ENCODE data around the gene PSAPL1. TPM values are rescaled to one million over a fixed set of nuclear protein-coding genes. Genes with fewer than 3 reads are reported as not detected.

PSAPL1 gene
- total RNA-seq, 1 experiment from 2014 or later, result 0.05 TPM

- TF ChIP-seq EZH2phosphoT487 (IDR thresholded peaks at IDR 0.05; ENCODE audit: borderline replicate concordance), result no peak
- TF ChIP-seq REST (IDR thresholded peaks at IDR 0.05; ENCODE audit: low read depth), result no peak
- no peak for TF ChIP-seq RAD21 (IDR thresholded peaks at IDR 0.05; ENCODE audit: low read depth)
- no TSS peak for BruUV-seq (replicated peaks)
- peaks cover 7% of the 10 kb centered on the region; the same call in 1 of the 2 replicates for H3K27me3 ChIP-seq (ENCODE audit: insufficient read depth, low read length)
- H3K27ac ChIP-seq (ENCODE audit: low read depth, low read length), result no peak overlapping the region
- no peaks in the 10 kb centered on the region for H3K4me1 ChIP-seq (ENCODE audit: control insufficient read depth in 1 of 2, insufficient read depth in 2 of 2, low read length in 2 of 2)
- RAD21 ChIA-PET (ENCODE audit: low non-redundant PET in 1 of 2, low total read pairs in 2 of 2, uncharacterized antibody in 2 of 2, unreplicated experiment in 2 of 2), result no interaction called here
- H3K4me2 ChIP-seq (ENCODE audit: low read length), result no peak overlapping the region
- CTCF ChIA-PET, result no interaction called here
- H3K9ac ChIP-seq (ENCODE audit: low read length), result no peak overlapping the region
- H3K79me2 ChIP-seq (ENCODE audit: insufficient read depth, low read length), result no peaks in the 10 kb centered on the region
- H3K9me2 ChIP-seq (ENCODE audit: insufficient read depth), result no peaks in the 10 kb centered on the region
- no peak overlapping the region for H3K4me3 ChIP-seq (replicated peaks in 1 of 2; ENCODE audit: low read depth in 1 of 2, low read length in 2 of 2)
- intact Hi-C loops (cut with micrococcal nuclease), result no loop called here
- no peak overlapping the region for H2AFZ ChIP-seq (ENCODE audit: low read depth, low read length, poor library complexity, severe bottlenecking)
- POLR2A ChIA-PET, result no interaction called here
- H3K36me3 ChIP-seq (ENCODE audit: control insufficient read depth in 1 of 2, insufficient read depth in 2 of 2, low read length in 2 of 2), result no peaks in the 10 kb centered on the region
- DNase-seq (ENCODE audit: low read depth, low spot score) (no peak), ATAC-seq (no peak)
- no peaks in the 10 kb centered on the region for H4K20me1 ChIP-seq (ENCODE audit: insufficient read depth)
- H3K9me3 ChIP-seq (ENCODE audit: control insufficient read depth in 1 of 2, insufficient read depth in 1 of 2, low read depth in 1 of 2, low read length in 2 of 2), result no peaks in the 10 kb centered on the region
These were observed 16.7 kb upstream of the PSAPL1 start for GRCh38 chr4:7451434-7451789.

GRCh38 chr4:7450775-7451433 lies 16.2 kb upstream of the PSAPL1 start:
- no peak overlapping the region for H3K4me3 ChIP-seq (replicated peaks in 1 of 2; ENCODE audit: low read depth in 1 of 2, low read length in 2 of 2)
- DNase-seq (ENCODE audit: low read depth, low spot score), result no peak
- no peaks in the 10 kb centered on the region for H4K20me1 ChIP-seq (ENCODE audit: insufficient read depth)
- no peak for ATAC-seq
- no peaks in the 10 kb centered on the region for H3K9me2 ChIP-seq (ENCODE audit: insufficient read depth)
- TF ChIP-seq ZNF274 (IDR thresholded peaks at IDR 0.05; ENCODE audit: low read depth, low read length), result no peak
- TF ChIP-seq, protein P1, sequence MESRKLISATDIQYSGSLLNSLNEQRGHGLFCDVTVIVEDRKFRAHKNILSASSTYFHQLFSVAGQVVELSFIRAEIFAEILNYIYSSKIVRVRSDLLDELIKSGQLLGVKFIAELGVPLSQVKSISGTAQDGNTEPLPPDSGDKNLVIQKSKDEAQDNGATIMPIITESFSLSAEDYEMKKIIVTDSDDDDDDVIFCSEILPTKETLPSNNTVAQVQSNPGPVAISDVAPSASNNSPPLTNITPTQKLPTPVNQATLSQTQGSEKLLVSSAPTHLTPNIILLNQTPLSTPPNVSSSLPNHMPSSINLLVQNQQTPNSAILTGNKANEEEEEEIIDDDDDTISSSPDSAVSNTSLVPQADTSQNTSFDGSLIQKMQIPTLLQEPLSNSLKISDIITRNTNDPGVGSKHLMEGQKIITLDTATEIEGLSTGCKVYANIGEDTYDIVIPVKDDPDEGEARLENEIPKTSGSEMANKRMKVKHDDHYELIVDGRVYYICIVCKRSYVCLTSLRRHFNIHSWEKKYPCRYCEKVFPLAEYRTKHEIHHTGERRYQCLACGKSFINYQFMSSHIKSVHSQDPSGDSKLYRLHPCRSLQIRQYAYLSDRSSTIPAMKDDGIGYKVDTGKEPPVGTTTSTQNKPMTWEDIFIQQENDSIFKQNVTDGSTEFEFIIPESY (IDR thresholded peaks at IDR 0.05; ENCODE audit: extremely low read depth, insufficient replicate concordance, low read length), result no peak
- TF ChIP-seq FOSL1 (IDR thresholded peaks at IDR 0.05; ENCODE audit: low read depth), result no peak
- no peak for TF ChIP-seq ZFX (IDR thresholded peaks at IDR 0.05)
- TF ChIP-seq RAD21 (IDR thresholded peaks at IDR 0.05; ENCODE audit: low read depth), result no peak
- TF ChIP-seq EZH2phosphoT487 (IDR thresholded peaks at IDR 0.05; ENCODE audit: borderline replicate concordance), result no peak
- no peak for TF ChIP-seq EZH2 (IDR thresholded peaks at IDR 0.05)
- no peak for TF ChIP-seq CBX3 (IDR thresholded peaks at IDR 0.05; ENCODE audit: low read depth)
- TF ChIP-seq POLR2A (IDR thresholded peaks at IDR 0.05; ENCODE audit: borderline replicate concordance, extremely low read depth, insufficient read depth, insufficient read length), result no peak
- no peak for TF ChIP-seq SP1 (IDR thresholded peaks at IDR 0.05; ENCODE audit: low read depth)
- no TSS peak for BruUV-seq (replicated peaks)
- no peak overlapping the region for H3K4me2 ChIP-seq (ENCODE audit: low read length)
- ChIA-PET POLR2A (no interaction called here), RAD21 (ENCODE audit: low non-redundant PET in 1 of 2, low total read pairs in 2 of 2, uncharacterized antibody in 2 of 2, unreplicated experiment in 2 of 2) (no interaction called here), CTCF (no interaction called here)
- H2AFZ ChIP-seq (ENCODE audit: low read depth, low read length, poor library complexity, severe bottlenecking), result no peak overlapping the region
- no peaks in the 10 kb centered on the region for H3K9me3 ChIP-seq (ENCODE audit: control insufficient read depth in 1 of 2, insufficient read depth in 1 of 2, low read depth in 1 of 2, low read length in 2 of 2)
- H3K36me3 ChIP-seq (ENCODE audit: control insufficient read depth in 1 of 2, insufficient read depth in 2 of 2, low read length in 2 of 2), result no peaks in the 10 kb centered on the region
- H3K27ac ChIP-seq (ENCODE audit: low read depth, low read length), result no peak overlapping the region
- H3K4me1 ChIP-seq (ENCODE audit: control insufficient read depth in 1 of 2, insufficient read depth in 2 of 2, low read length in 2 of 2), result no peaks in the 10 kb centered on the region
- no peak overlapping the region for H3K9ac ChIP-seq (ENCODE audit: low read length)
- H3K27me3 ChIP-seq (ENCODE audit: insufficient read depth, low read length), result peaks cover 7% of the 10 kb centered on the region; the same call in 1 of the 2 replicates
- H3K79me2 ChIP-seq (ENCODE audit: insufficient read depth, low read length), result no peaks in the 10 kb centered on the region
- intact Hi-C loops (cut with micrococcal nuclease), result no loop called here
